Muscle of leg (tissue), 11 donors: ENCODE data around the gene MCC. TPM values are rescaled to one million over a fixed set of nuclear protein-coding genes. Genes with fewer than 3 reads are reported as not detected.

Experiments used
- DNase-seq: peaks from one replicate; pipeline ENCODE4 v3.0.0; 2013
- H3K27ac ChIP-seq: one replicate; pipeline ENCODE4 v1.5.1; 2013; ENCODE audit warnings: mild to moderate bottlenecking, low read length, control low read depth
- H3K27me3 ChIP-seq: one replicate; pipeline ENCODE4 v1.6.1; 2013; ENCODE audit warnings: low read length; ENCODE audit not compliant: control insufficient read depth, insufficient read depth
- H3K36me3 ChIP-seq: one replicate; pipeline ENCODE4 v1.6.1; 2013; ENCODE audit warnings: low read length; ENCODE audit not compliant: control insufficient read depth, insufficient read depth
- H3K4me1 ChIP-seq: one replicate; pipeline ENCODE4 v1.6.1; 2013; ENCODE audit warnings: low read length; ENCODE audit not compliant: control insufficient read depth, insufficient read depth
- H3K4me3 ChIP-seq: one replicate; pipeline ENCODE4 v1.5.1; 2013; ENCODE audit warnings: low read length, control low read depth
- H3K9me3 ChIP-seq: replicated peaks from 2 replicates; pipeline ENCODE4 v1.6.1; 2013; ENCODE audit warnings: low read depth, low read length; ENCODE audit not compliant: control insufficient read depth
- WGBS: methylation state at CpG from one replicate; pipeline ENCODE4 v1.1.5; 2013; ENCODE audit warnings: missing lambda C conversion rate; ENCODE audit not compliant: insufficient coverage; 5-methylcytosine and 5-hydroxymethylcytosine counted together
- polyA plus RNA-seq, 8 donors: library from polyadenylated mRNA; unstranded; fragments of 120-200 nt; gene quantifications; one replicate each; pipeline versions ENCODE4 v1.2.1 to v1.2.3, GENCODE V29; 2013; ENCODE audit warnings: inconsistent platforms in 1 of 8, low replicate concordance in 1 of 8; ENCODE audit not compliant: insufficient read length in 8 of 8, insufficient read depth in 1 of 8
- total RNA-seq: library from RNA; stranded (reverse); fragments of 120-200 nt; gene quantifications from one replicate; pipeline ENCODE4 v1.2.4, GENCODE V29; 2013

Gene MCC
- total and polyA plus RNA-seq, 9 donors: 12.1 to 19.6 (median 17.0) TPM

GRCh38 chr5:113202287-113202686 is 286.0 kb downstream of the MCC start:
- H3K4me1 ChIP-seq: peaks cover 4% of the 10 kb centered on the region
- no peak for DNase-seq
- no peaks in the 10 kb centered on the region for H3K36me3 ChIP-seq
- no peak overlapping the region for H3K27ac ChIP-seq
- H3K27me3 ChIP-seq: no peaks in the 10 kb centered on the region
- 93% methylated on average over 4 of the region's 8 CpGs for WGBS
- no peak overlapping the region for H3K4me3 ChIP-seq
- no peaks in the 10 kb centered on the region for H3K9me3 ChIP-seq

- H3K27me3 ChIP-seq: no peaks in the 10 kb centered on the region
- no peak overlapping the region for H3K27ac ChIP-seq
- H3K9me3 ChIP-seq: no peaks in the 10 kb centered on the region
- no peak for DNase-seq
- 23% methylated on average over 5 of the region's 5 CpGs for WGBS
- no peak overlapping the region for H3K4me3 ChIP-seq
- H3K4me1 ChIP-seq: peaks cover 4% of the 10 kb centered on the region
- H3K36me3 ChIP-seq: no peaks in the 10 kb centered on the region
Measured at GRCh38 chr5:113201715-113202114, 286.5 kb downstream of the MCC start.

GRCh38 chr5:113199122-113199905 is 288.9 kb downstream of the MCC start:
- Histone ChIP-seq H3K27me3 (no peaks in the 10 kb centered on the region), H3K4me1 (peaks cover 17% of the 10 kb centered on the region), H3K27ac (no peak overlapping the region), H3K36me3 (no peaks in the 10 kb centered on the region), H3K4me3 (no peak overlapping the region), H3K9me3 (no peaks in the 10 kb centered on the region)
- no CpG with 5 or more reads among the region's 5 CpGs for WGBS
- DNase-seq: no peak

GRCh38 chr5:113197456-113198200 is 290.6 kb downstream of the MCC start:
- Histone ChIP-seq H3K27ac (no peak overlapping the region), H3K4me1 (peaks cover 13% of the 10 kb centered on the region), H3K36me3 (no peaks in the 10 kb centered on the region), H3K27me3 (no peaks in the 10 kb centered on the region), H3K9me3 (peaks cover 6% of the 10 kb centered on the region), H3K4me3 (no peak overlapping the region)
- no peak for DNase-seq
- WGBS: 91% methylated on average over 4 of the region's 7 CpGs

GRCh38 chr5:113195771-113196170 is 292.5 kb downstream of the MCC start:
- H3K36me3 ChIP-seq: no peaks in the 10 kb centered on the region
- H3K9me3 ChIP-seq: peaks cover 6% of the 10 kb centered on the region
- H3K4me1 ChIP-seq: peaks cover 13% of the 10 kb centered on the region
- H3K27ac ChIP-seq: no peak overlapping the region
- H3K4me3 ChIP-seq: no peak overlapping the region
- peak; percentile 45 for DNase-seq
- no peaks in the 10 kb centered on the region for H3K27me3 ChIP-seq
- 100% methylated on average over 1 of the region's 4 CpGs for WGBS

GRCh38 chr5:113195251-113195650 is 293.0 kb downstream of the MCC start:
- Histone ChIP-seq H3K9me3 (peaks cover 6% of the 10 kb centered on the region), H3K4me1 (peaks cover 13% of the 10 kb centered on the region), H3K36me3 (no peaks in the 10 kb centered on the region), H3K4me3 (no peak overlapping the region), H3K27me3 (no peaks in the 10 kb centered on the region), H3K27ac (no peak overlapping the region)
- no peak for DNase-seq
- 88% methylated on average over 1 of the region's 3 CpGs for WGBS

GRCh38 chr5:113194591-113194990 is 293.7 kb downstream of the MCC start:
- Histone ChIP-seq H3K4me3 (no peak overlapping the region), H3K4me1 (peaks cover 13% of the 10 kb centered on the region)

GRCh38 chr5:113194125-113194524 is 294.1 kb downstream of the MCC start:
- Histone ChIP-seq H3K36me3 (no peaks in the 10 kb centered on the region), H3K27me3 (no peaks in the 10 kb centered on the region), H3K27ac (no peak overlapping the region), H3K4me1 (peaks cover 13% of the 10 kb centered on the region), H3K4me3 (no peak overlapping the region), H3K9me3 (peaks cover 6% of the 10 kb centered on the region)
- 73% methylated on average over 3 of the region's 6 CpGs for WGBS
- no peak for DNase-seq

More at GRCh38 chr5:113194591-113194990, 293.7 kb downstream of the MCC start:
- no peak for DNase-seq
- Histone ChIP-seq H3K27me3 (no peaks in the 10 kb centered on the region), H3K36me3 (no peaks in the 10 kb centered on the region), H3K9me3 (peaks cover 6% of the 10 kb centered on the region), H3K27ac (no peak overlapping the region)
- 100% methylated on average over 1 of the region's 5 CpGs for WGBS

GRCh38 chr5:113193311-113193978 is 294.8 kb downstream of the MCC start:
- Histone ChIP-seq H3K4me3 (no peak overlapping the region), H3K27me3 (no peaks in the 10 kb centered on the region), H3K27ac (no peak overlapping the region), H3K9me3 (peaks cover 6% of the 10 kb centered on the region), H3K36me3 (no peaks in the 10 kb centered on the region), H3K4me1 (peaks cover 13% of the 10 kb centered on the region)
- WGBS: no CpG with 5 or more reads among the region's 5 CpGs
- DNase-seq: no peak

GRCh38 chr5:113192541-113192940 is 295.7 kb downstream of the MCC start:
- Histone ChIP-seq H3K27me3 (no peaks in the 10 kb centered on the region), H3K4me3 (no peak overlapping the region), H3K27ac (no peak overlapping the region), H3K4me1 (peaks cover 13% of the 10 kb centered on the region), H3K9me3 (peaks cover 6% of the 10 kb centered on the region), H3K36me3 (no peaks in the 10 kb centered on the region)
- no peak for DNase-seq
- WGBS: no CpG with 5 or more reads among the region's 2 CpGs
